ENCODE results near the gene SPSB2. TPM values are rescaled to one million over a fixed set of nuclear protein-coding genes. Genes with fewer than 3 reads are reported as not detected.

SPSB2 gene
- total and polyA plus RNA-seq, 9 of the 15 experiments (the other 6 are each of a cell fraction or from before 2014, with no cell fraction given) = 0.10 to 10.6 (median 1.9) TPM

- TF ChIP-seq CTCF (IDR thresholded peaks at IDR 0.05 in 2 of 3, conservative IDR thresholded peaks at IDR 0.05 in 1 of 3; ENCODE audit: insufficient read depth in 2 of 3, low read depth in 1 of 3, low read length in 3 of 3) = peak in 2 of 3 experiments; percentile 16 to 35; a peak in 2 of 6 replicates
- no peak for TF ChIP-seq POLR3A (IDR thresholded peaks at IDR 0.05; ENCODE audit: borderline replicate concordance, extremely low read depth, insufficient read depth, insufficient read length)
- TF ChIP-seq SAFB2 (IDR thresholded peaks at IDR 0.05; ENCODE audit: borderline replicate concordance, low read depth, low read length, severe bottlenecking) = no peak
- TF ChIP-seq GTF2F1 (IDR thresholded peaks at IDR 0.05; ENCODE audit: low read depth, low read length) = no peak
- peak; percentile 37 for TF ChIP-seq CHD1 (IDR thresholded peaks at IDR 0.05; ENCODE audit: low read length)
- peak; percentile 84 for TF ChIP-seq ZNF740 (CRISPR knock-in tag; IDR thresholded peaks at IDR 0.05)
- TF ChIP-seq ZNF740 (tag; IDR thresholded peaks at IDR 0.05) = peak in 1 of 2 experiments; percentile 97; a peak in 2 of 4 replicates
- no peak for TF ChIP-seq CCNT2 (IDR thresholded peaks at IDR 0.05; ENCODE audit: borderline replicate concordance, extremely low read depth, insufficient read length, low read depth, low read length)
- no peak for TF ChIP-seq TFE3 (CRISPR knock-in tag; IDR thresholded peaks at IDR 0.05)
- TF ChIP-seq CTBP1 (IDR thresholded peaks at IDR 0.05; ENCODE audit: borderline replicate concordance) = peak; percentile 39; the same call in 1 of the 2 replicates
- TF ChIP-seq MTA1 (IDR thresholded peaks at IDR 0.05; ENCODE audit: borderline replicate concordance) = peak; percentile 17; the same call in 1 of the 2 replicates
- TF ChIP-seq MCM3 (IDR thresholded peaks at IDR 0.05) = no peak
- TF ChIP-seq MAX (CRISPR knock-in tag; IDR thresholded peaks at IDR 0.05) = no peak
- TF ChIP-seq RAD21 (CRISPR knock-in tag; conservative IDR thresholded peaks at IDR 0.05 in 1 of 2, IDR thresholded peaks at IDR 0.05 in 1 of 2) = no peak; a peak in 1 of 4 replicates
- TF ChIP-seq ETV5 (CRISPR knock-in tag; IDR thresholded peaks at IDR 0.05; ENCODE audit: low read depth) = no peak
- TF ChIP-seq ZNF507 (tag; conservative IDR thresholded peaks at IDR 0.05) = no peak
- TF ChIP-seq ZNF354B (CRISPR knock-in tag; IDR thresholded peaks at IDR 0.05) = no peak
- TF ChIP-seq PCBP2 (IDR thresholded peaks at IDR 0.05; ENCODE audit: low read depth, low read length, poor library complexity, severe bottlenecking) = no peak
- no peak for TF ChIP-seq HBP1 (CRISPR knock-in tag; IDR thresholded peaks at IDR 0.05)
- peak; percentile 41; the same call in 1 of the 2 replicates for TF ChIP-seq CXXC5 (CRISPR knock-in tag; IDR thresholded peaks at IDR 0.05)
- TF ChIP-seq ESRRB (CRISPR knock-in tag; IDR thresholded peaks at IDR 0.05; ENCODE audit: borderline replicate concordance) = no peak
Measured at GRCh38 chr12:6827982-6828780, 44.9 kb downstream of the SPSB2 start, which contains the start of gene P3H3 (continued).

Data from K562 (cell line).